H9 (cell line): ENCODE results near the gene TPCN2. TPM values are rescaled to one million over a fixed set of nuclear protein-coding genes. Genes with fewer than 3 reads are reported as not detected.

ENCODE experiments used
- DNase-seq: peaks from one replicate; pipeline ENCODE4 v3.0.0-alpha.2; 2017
- H2AFZ ChIP-seq: one replicate; pipeline ENCODE4 v1.6.1; 2013; ENCODE audit warnings: mild to moderate bottlenecking, low read length, control low read depth, moderate library complexity
- H2AK5ac ChIP-seq: 2 replicates; pipeline ENCODE4 v1.6.1; 2013; ENCODE audit warnings: low read length, control low read depth, mixed read lengths; ENCODE audit not compliant: insufficient read length
- H2BK120ac ChIP-seq: one replicate; pipeline ENCODE4 v1.6.1; 2013; ENCODE audit warnings: low read depth, mild to moderate bottlenecking, low read length, control low read depth, inconsistent platforms; ENCODE audit not compliant: poor library complexity, severe bottlenecking
- H2BK12ac ChIP-seq: 2 replicates; pipeline ENCODE4 v1.6.1; 2013; ENCODE audit warnings: low read length, control low read depth, mixed read lengths, low read depth; ENCODE audit not compliant: insufficient read length
- H2BK15ac ChIP-seq: 2 replicates; pipeline ENCODE4 v1.6.1; 2013; ENCODE audit warnings: low read depth, low read length, control low read depth
- H2BK20ac ChIP-seq: one replicate; pipeline ENCODE4 v1.6.1; 2013; ENCODE audit warnings: low read depth, mild to moderate bottlenecking, low read length, control low read depth, inconsistent platforms; ENCODE audit not compliant: poor library complexity, severe bottlenecking
- H2BK5ac ChIP-seq: 2 replicates; pipeline ENCODE4 v1.6.1; 2013; ENCODE audit warnings: low read length, control low read depth, mixed read lengths; ENCODE audit not compliant: insufficient read length
- H3K14ac ChIP-seq: 2 replicates; pipeline ENCODE4 v1.6.1; 2013; ENCODE audit warnings: low read length, control low read depth; ENCODE audit not compliant: insufficient read depth
- H3K18ac ChIP-seq: 2 replicates; pipeline ENCODE4 v1.6.1; 2013; ENCODE audit warnings: low read depth, mild to moderate bottlenecking, mixed read lengths, low read length, control low read depth; ENCODE audit not compliant: insufficient read length
- H3K23ac ChIP-seq: 2 replicates; pipeline ENCODE4 v1.6.1; 2013; ENCODE audit warnings: low read length, control low read depth, mixed read lengths, low read depth; ENCODE audit not compliant: insufficient read length
- H3K23me2 ChIP-seq: 2 replicates; pipeline ENCODE4 v1.6.1; 2013; ENCODE audit warnings: low read depth, mild to moderate bottlenecking, mixed read lengths, low read length, control low read depth; ENCODE audit not compliant: insufficient read length, poor library complexity, severe bottlenecking
- H3K27ac ChIP-seq: 2 replicates; pipeline ENCODE4 v1.5.1; 2013; ENCODE audit warnings: low read length, control low read depth, mixed read lengths, low read depth; ENCODE audit not compliant: insufficient read length
- H3K27me3 ChIP-seq: 2 replicates; pipeline ENCODE4 v1.6.1; 2013; ENCODE audit warnings: low read length, control low read depth, inconsistent platforms; ENCODE audit not compliant: insufficient read depth
- H3K4ac ChIP-seq: 2 replicates; pipeline ENCODE4 v1.6.1; 2013; ENCODE audit warnings: low read depth, mild to moderate bottlenecking, control low read depth, inconsistent platforms, low read length, moderate library complexity
- H3K4me1 ChIP-seq: 2 replicates; pipeline ENCODE4 v1.6.1; 2013; ENCODE audit warnings: low read length, control low read depth, inconsistent platforms; ENCODE audit not compliant: insufficient read depth
- H3K4me2 ChIP-seq: 2 replicates; pipeline ENCODE4 v1.6.1; 2013; ENCODE audit warnings: low read length, control low read depth, mixed read lengths; ENCODE audit not compliant: insufficient read length, insufficient read depth
- H3K56ac ChIP-seq: 2 replicates; pipeline ENCODE4 v1.6.1; 2013; ENCODE audit warnings: low read depth, mild to moderate bottlenecking, mixed read lengths, low read length, control low read depth; ENCODE audit not compliant: insufficient read length
- H3K79me1 ChIP-seq: 2 replicates; pipeline ENCODE4 v1.6.1; 2013; ENCODE audit warnings: low read depth, mild to moderate bottlenecking, moderate library complexity, low read length, control low read depth, inconsistent platforms; ENCODE audit not compliant: insufficient read depth, poor library complexity, severe bottlenecking
- H3K79me2 ChIP-seq: 2 replicates; pipeline ENCODE4 v1.6.1; 2013; ENCODE audit warnings: low read length, control low read depth, inconsistent platforms; ENCODE audit not compliant: insufficient read depth
- H3K9ac ChIP-seq: 2 replicates; pipeline ENCODE4 v1.6.1; 2013; ENCODE audit warnings: low read length, control low read depth, mixed read lengths; ENCODE audit not compliant: insufficient read length; ENCODE audit errors: extremely low read depth
- H3K9me3 ChIP-seq: one replicate; pipeline ENCODE4 v1.6.1; 2013; ENCODE audit warnings: low read depth, low read length, inconsistent platforms; ENCODE audit not compliant: control insufficient read depth
- H3T11ph ChIP-seq: one replicate; pipeline ENCODE4 v1.6.1; 2013; ENCODE audit warnings: mild to moderate bottlenecking, low read length, control low read depth, inconsistent platforms
- H4K20me1 ChIP-seq: one replicate; pipeline ENCODE4 v1.6.1; 2013; ENCODE audit not compliant: control insufficient read depth, insufficient read length, insufficient read depth
- H4K5ac ChIP-seq: 2 replicates; pipeline ENCODE4 v1.6.1; 2013; ENCODE audit warnings: low read depth, mild to moderate bottlenecking, mixed read lengths, low read length, control low read depth; ENCODE audit not compliant: insufficient read length
- H4K8ac ChIP-seq: replicated peaks from 2 replicates; pipeline ENCODE4 v1.6.1; 2013; ENCODE audit warnings: low read length, control low read depth, mixed read lengths, low read depth; ENCODE audit not compliant: insufficient read length
- H4K91ac ChIP-seq: 2 replicates; pipeline ENCODE4 v1.6.1; 2013; ENCODE audit warnings: low read depth, mild to moderate bottlenecking, moderate library complexity, mixed read lengths, low read length, control low read depth; ENCODE audit not compliant: insufficient read length
- H3K27ac Mint-ChIP-seq, 3 experiments: 2 replicates in 2 of 3; 3 replicates in 1 of 3; pipeline ENCODE4 v1.8.0; 2020 to 2021; ENCODE audit warnings: mixed read lengths in 3 of 3, mild to moderate bottlenecking in 1 of 3, moderate library complexity in 1 of 3
- H3K27me3 Mint-ChIP-seq: 2 replicates; pipeline ENCODE4 v1.8.0; 2021; ENCODE audit warnings: low read depth, mild to moderate bottlenecking, moderate library complexity, mixed read lengths
- H3K36me3 Mint-ChIP-seq, 3 experiments: 2 replicates in 2 of 3; 3 replicates in 1 of 3; pipeline ENCODE4 v1.8.0; 2020 to 2021; ENCODE audit warnings: low read depth in 3 of 3, mixed read lengths in 3 of 3; ENCODE audit not compliant: insufficient read depth in 1 of 3
- H3K4me1 Mint-ChIP-seq, 2 experiments: 2 replicates each; pipeline ENCODE4 v1.8.0; 2020; ENCODE audit warnings: mixed read lengths in 2 of 2
- H3K4me3 Mint-ChIP-seq, 2 experiments: 2 replicates in 1 of 2; 3 replicates in 1 of 2; pipeline ENCODE4 v1.8.0; 2020 to 2021; ENCODE audit warnings: mild to moderate bottlenecking in 2 of 2, mixed read lengths in 2 of 2, moderate library complexity in 1 of 2
- H3K9me3 Mint-ChIP-seq, 2 experiments: 2 replicates in 1 of 2; 3 replicates in 1 of 2; pipeline ENCODE4 v1.8.0; 2020; ENCODE audit warnings: mild to moderate bottlenecking in 2 of 2, mixed read lengths in 2 of 2, moderate library complexity in 1 of 2
- CTCF ChIP-seq: fragments of 200-600 bp; sonication (generic); conservative IDR thresholded peaks from 3 replicates; pipeline ENCODE4 v1.8.0; 2021; ENCODE audit warnings: antibody characterized with exemption, mild to moderate bottlenecking
- WGBS: extraction: QIAGEN DNeasy Blood & Tissue Kit; methylation state at CpG from one replicate; pipeline ENCODE4 v1.1.7; 2013; ENCODE audit warnings: missing lambda C conversion rate, low lambda C conversion rate, mixed read lengths; ENCODE audit not compliant: insufficient read length; ENCODE audit errors: extremely low coverage; 5-methylcytosine and 5-hydroxymethylcytosine counted together
- total RNA-seq: library from RNA; stranded (reverse); gene quantifications from 2 replicates; pipeline ENCODE4 v1.2.1, GENCODE V29; 2021

The TPCN2 gene
- total RNA-seq, 1 experiment from 2014 or later: 16.8 TPM

- no peaks in the 10 kb centered on the region for H3K9me3 Mint-ChIP-seq
These were observed 18.4 kb upstream of the TPCN2 start for GRCh38 chr11:69030301-69030700.

More at GRCh38 chr11:69030301-69030700, 18.4 kb upstream of the TPCN2 start:
- Histone ChIP-seq H3K23me2 (no peaks in the 10 kb centered on the region), H3K79me2 (no peaks in the 10 kb centered on the region), H2BK12ac (no peak overlapping the region), H2BK5ac (no peak overlapping the region), H2BK15ac (no peak overlapping the region), H2AK5ac (no peak overlapping the region), H3K9me3 (no peaks in the 10 kb centered on the region), H3K27me3 (no peaks in the 10 kb centered on the region), H3K9ac (no peak overlapping the region), H3K14ac (no peak overlapping the region), H3K27ac (no peak overlapping the region), H4K91ac (no peak overlapping the region), H3T11ph (no peak overlapping the region), H3K4me1 (no peaks in the 10 kb centered on the region; the same call in 1 of the 2 replicates), H3K79me1 (no peaks in the 10 kb centered on the region), H3K18ac (no peak overlapping the region), H4K8ac (no peak overlapping the region), H4K5ac (no peak overlapping the region), H2AFZ (no peak overlapping the region), H2BK20ac (no peak overlapping the region), H3K4ac (no peak overlapping the region), H4K20me1 (no peaks in the 10 kb centered on the region), H3K56ac (no peak overlapping the region), H2BK120ac (no peak overlapping the region), H3K4me2 (no peak overlapping the region), H3K23ac (no peak overlapping the region)
- no peak overlapping the region; a peak in 1 of 7 replicates for H3K27ac Mint-ChIP-seq
- H3K4me3 Mint-ChIP-seq: no peak overlapping the region
- peaks cover 1% of the 10 kb centered on the region; the same call in 1 of the 2 replicates for H3K27me3 Mint-ChIP-seq
- peaks cover 18 to 40% of the 10 kb centered on the region in 2 experiments for H3K4me1 Mint-ChIP-seq
- no peaks in the 10 kb centered on the region for H3K36me3 Mint-ChIP-seq
- DNase-seq: no peak
- TF ChIP-seq CTCF: no peak
- WGBS: 100% methylated on average over 1 of the region's 6 CpGs
